K562 (cell line): Measurements from ENCODE around the gene FRMD4A.
"Not testable (repeated sequence)": the region's sequence is repeated elsewhere in the genome, so short reads cannot be mapped to it uniquely, and the experiment has no call there.

ENCODE experiments used
- ADNP ChIP-seq: fragments of 200-800 bp; sonication (Bioruptor generic); IDR thresholded peaks from 2 replicates; pipeline ENCODE4 v1.6.1; 2016; ENCODE audit warnings: missing genetic modification characterization, missing compliant biosample characterization
- BACH1 ChIP-seq: fragments of 200-800 bp; sonication (Bioruptor generic); IDR thresholded peaks from 2 replicates; pipeline ENCODE4 v1.6.1; 2016; ENCODE audit warnings: missing genetic modification characterization, missing compliant biosample characterization
- CCNT2 ChIP-seq: IDR thresholded peaks from 2 replicates; pipeline ENCODE4 v1.6.1; 2011; ENCODE audit warnings: borderline replicate concordance, low read depth, mild to moderate bottlenecking, moderate library complexity, mixed read lengths, low read length; ENCODE audit not compliant: insufficient read length; ENCODE audit errors: extremely low read depth
- CTCF ChIP-seq, 3 experiments: IDR thresholded peaks in 2 of 3; conservative IDR thresholded peaks in 1 of 3; 2 replicates each; pipeline ENCODE4 v1.5.1; 2011 to 2012; ENCODE audit warnings: low read length in 3 of 3, mild to moderate bottlenecking in 3 of 3, control low read depth in 2 of 3, improper control_type of control experiment in 1 of 3, inconsistent platforms in 1 of 3, low read depth in 1 of 3, mixed read lengths in 1 of 3, moderate library complexity in 1 of 3; ENCODE audit not compliant: insufficient read depth in 2 of 3
- EP300 ChIP-seq: IDR thresholded peaks from 2 replicates; pipeline ENCODE4 v1.6.1; 2012; ENCODE audit warnings: low read length, improper control_type of control experiment
- MEF2A ChIP-seq: IDR thresholded peaks from 2 replicates; pipeline ENCODE4 v1.6.1; 2011; ENCODE audit warnings: low read depth, mild to moderate bottlenecking, low read length, moderate library complexity; ENCODE audit not compliant: control insufficient read depth
- YY1 ChIP-seq, 3 experiments: IDR thresholded peaks; 2 replicates each; pipeline ENCODE4 v1.6.1; 2011; ENCODE audit warnings: low read length in 2 of 3, mild to moderate bottlenecking in 2 of 3, moderate library complexity in 2 of 3, borderline replicate concordance in 1 of 3, control low read depth in 1 of 3, low read depth in 1 of 3; ENCODE audit not compliant: insufficient read depth in 3 of 3, insufficient replicate concordance in 2 of 3, control insufficient read depth in 1 of 3, insufficient read length in 1 of 3; ENCODE audit errors: extremely low read depth in 1 of 3
- ZNF146 ChIP-seq: IDR thresholded peaks from one replicate; pipeline ENCODE4 v1.6.1; 2018; ENCODE audit warnings: missing compliant biosample characterization; ENCODE audit not compliant: unreplicated experiment
- ZNF174 ChIP-seq: fragments of 250-450 bp; sonication (Bioruptor Pico); IDR thresholded peaks from 2 replicates; pipeline ENCODE4 v1.4.0; 2020; ENCODE audit warnings: mild to moderate bottlenecking
- ZNF253 ChIP-seq: fragments of 250-450 bp; sonication (Bioruptor Pico); conservative IDR thresholded peaks from 2 replicates; pipeline ENCODE4 v1.6.1; 2021; ENCODE audit warnings: mild to moderate bottlenecking

DNA sequence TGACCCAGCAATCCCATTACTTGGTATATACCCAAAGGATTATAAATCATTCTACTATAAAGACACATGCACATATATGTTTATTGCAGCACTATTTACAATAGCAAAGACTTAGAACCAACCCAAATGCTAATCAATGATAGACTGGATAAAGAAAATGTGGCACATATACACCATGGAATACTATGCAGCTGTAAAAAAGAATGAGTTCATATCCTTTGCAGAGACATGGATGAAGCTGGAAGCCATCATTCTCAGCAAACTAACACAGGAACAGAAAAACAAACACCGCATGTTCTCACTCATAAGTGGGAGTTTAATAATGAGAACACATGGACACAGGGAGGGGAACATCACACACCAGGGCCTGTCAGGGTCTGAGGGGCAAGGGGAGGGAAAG is 434.6 kb downstream of the FRMD4A start:
- not testable (repeated sequence) for TF ChIP-seq ZNF174 (CRISPR knock-in tag); BACH1 (tag); EP300; CTCF (IDR thresholded peaks at IDR 0.05 in 2 of 3, conservative IDR thresholded peaks at IDR 0.05 in 1 of 3; ENCODE audit: insufficient read depth in 2 of 3, low read depth in 1 of 3, low read length in 3 of 3); CCNT2; ZNF253; YY1 (IDR thresholded peaks at IDR 0.05; ENCODE audit: borderline replicate concordance in 1 of 3, control insufficient read depth in 1 of 3, extremely low read depth in 1 of 3, insufficient read depth in 3 of 3, insufficient read length in 1 of 3, insufficient replicate concordance in 2 of 3, low read depth in 1 of 3, low read length in 2 of 3); MEF2A; ZNF146; ADNP (tag)
